ENCODE measurements around the gene RPS6KL1. TPM values are rescaled to one million over a fixed set of nuclear protein-coding genes. Genes with fewer than 3 reads are reported as not detected.

Gene RPS6KL1
- total RNA-seq, 2 donors from 2014 or later: 4.6 to 6.7 TPM

GRCh38 chr14:74910556-74910955, 12.5 kb downstream of the RPS6KL1 start:
- H3K27ac Mint-ChIP-seq: no peak overlapping the region

GRCh38 chr14:74909911-74910310, 13.1 kb downstream of the RPS6KL1 start:
- no peak overlapping the region for H3K27ac Mint-ChIP-seq
- no peaks in the 10 kb centered on the region for H3K9me3 Mint-ChIP-seq
- H3K27me3 Mint-ChIP-seq (ENCODE audit: low read depth): no peaks in the 10 kb centered on the region
- no peak for DNase-seq
- H3K4me3 Mint-ChIP-seq: no peak overlapping the region
- H3K36me3 Mint-ChIP-seq (ENCODE audit: insufficient read depth in 2 of 2): no peaks in the 10 kb centered on the region
- no peak for ATAC-seq (replicated peaks in 1 of 2)
- peaks cover 6% of the 10 kb centered on the region for H3K4me1 Mint-ChIP-seq (ENCODE audit: low read depth)

More at GRCh38 chr14:74910556-74910955, 12.5 kb downstream of the RPS6KL1 start:
- DNase-seq (no peak), ATAC-seq (replicated peaks in 1 of 2) (no peak)
- H3K4me1 Mint-ChIP-seq (ENCODE audit: low read depth): peaks cover 1% of the 10 kb centered on the region
- H3K27me3 Mint-ChIP-seq (ENCODE audit: low read depth): no peaks in the 10 kb centered on the region
- H3K9me3 Mint-ChIP-seq: no peaks in the 10 kb centered on the region
- H3K36me3 Mint-ChIP-seq (ENCODE audit: insufficient read depth in 2 of 2): no peaks in the 10 kb centered on the region
- no peak overlapping the region for H3K4me3 Mint-ChIP-seq

- no peak for DNase-seq
- H3K4me1 Mint-ChIP-seq (ENCODE audit: low read depth): peaks cover 6% of the 10 kb centered on the region
- no peak overlapping the region for H3K27ac Mint-ChIP-seq
- ATAC-seq (replicated peaks in 1 of 2): no peak
- no peak overlapping the region for H3K4me3 Mint-ChIP-seq
- H3K27me3 Mint-ChIP-seq (ENCODE audit: low read depth): no peaks in the 10 kb centered on the region
- H3K9me3 Mint-ChIP-seq: no peaks in the 10 kb centered on the region
- H3K36me3 Mint-ChIP-seq (ENCODE audit: insufficient read depth in 2 of 2): no peaks in the 10 kb centered on the region
Measured at GRCh38 chr14:74909501-74909900, 13.6 kb downstream of the RPS6KL1 start.

GRCh38 chr14:74908861-74909341, 14.2 kb downstream of the RPS6KL1 start:
- H3K4me3 Mint-ChIP-seq: no peak overlapping the region
- H3K36me3 Mint-ChIP-seq (ENCODE audit: insufficient read depth in 2 of 2): no peaks in the 10 kb centered on the region
- H3K9me3 Mint-ChIP-seq: no peaks in the 10 kb centered on the region
- peaks cover 6% of the 10 kb centered on the region for H3K4me1 Mint-ChIP-seq (ENCODE audit: low read depth)
- ATAC-seq (replicated peaks in 1 of 2): no peak
- DNase-seq: no peak
- no peaks in the 10 kb centered on the region for H3K27me3 Mint-ChIP-seq (ENCODE audit: low read depth)
- no peak overlapping the region for H3K27ac Mint-ChIP-seq

GRCh38 chr14:74907744-74908143, 15.3 kb downstream of the RPS6KL1 start:
- H3K4me3 Mint-ChIP-seq: no peak overlapping the region
- H3K4me1 Mint-ChIP-seq (ENCODE audit: low read depth): peaks cover 8% of the 10 kb centered on the region
- H3K36me3 Mint-ChIP-seq (ENCODE audit: insufficient read depth in 2 of 2): no peaks in the 10 kb centered on the region
- no peaks in the 10 kb centered on the region for H3K9me3 Mint-ChIP-seq
- H3K27ac Mint-ChIP-seq: peak overlapping the region; percentile 60
- DNase-seq (no peak), ATAC-seq (replicated peaks in 1 of 2) (no peak)
- no peaks in the 10 kb centered on the region for H3K27me3 Mint-ChIP-seq (ENCODE audit: low read depth)

- no peak overlapping the region for H3K4me3 Mint-ChIP-seq
- peaks cover 9% of the 10 kb centered on the region for H3K4me1 Mint-ChIP-seq (ENCODE audit: low read depth)
- DNase-seq: no peak
- no peaks in the 10 kb centered on the region for H3K27me3 Mint-ChIP-seq (ENCODE audit: low read depth)
- peak overlapping the region; percentile 60 for H3K27ac Mint-ChIP-seq
- ATAC-seq (replicated peaks in 1 of 2): no peak
- H3K9me3 Mint-ChIP-seq: no peaks in the 10 kb centered on the region
- peaks cover 0 to 2% of the 10 kb centered on the region in 2 donors for H3K36me3 Mint-ChIP-seq (ENCODE audit: insufficient read depth in 2 of 2)
Measured at GRCh38 chr14:74906925-74907521, 16.0 kb downstream of the RPS6KL1 start.

- peak; percentile 56 to 67 for ATAC-seq (replicated peaks in 1 of 2)
- Mint-ChIP-seq H3K9me3 (no peaks in the 10 kb centered on the region), H3K27me3 (ENCODE audit: low read depth) (no peaks in the 10 kb centered on the region), H3K4me3 (no peak overlapping the region), H3K36me3 (ENCODE audit: insufficient read depth in 2 of 2) (peaks cover 0 to 7% of the 10 kb centered on the region in 2 donors), H3K4me1 (ENCODE audit: low read depth) (peaks cover 9% of the 10 kb centered on the region), H3K27ac (no peak overlapping the region)
- DNase-seq: peak; percentile 78 to 83
Measured at GRCh38 chr14:74905595-74906142, 17.4 kb downstream of the RPS6KL1 start.

GRCh38 chr14:74904635-74905503, 18.2 kb downstream of the RPS6KL1 start:
- Mint-ChIP-seq H3K4me1 (ENCODE audit: low read depth) (peaks cover 9% of the 10 kb centered on the region), H3K36me3 (ENCODE audit: insufficient read depth in 2 of 2) (peaks cover 0 to 10% of the 10 kb centered on the region in 2 donors), H3K27ac (peak overlapping the region; percentile 30), H3K9me3 (no peaks in the 10 kb centered on the region), H3K27me3 (ENCODE audit: low read depth) (no peaks in the 10 kb centered on the region), H3K4me3 (no peak overlapping the region)
- no peak for ATAC-seq (replicated peaks in 1 of 2)
- no peak for DNase-seq

GRCh38 chr14:74902941-74903705, 19.9 kb downstream of the RPS6KL1 start:
- peaks cover 9% of the 10 kb centered on the region for H3K4me1 Mint-ChIP-seq (ENCODE audit: low read depth)
- no peaks in the 10 kb centered on the region for H3K9me3 Mint-ChIP-seq
- DNase-seq (no peak), ATAC-seq (replicated peaks in 1 of 2) (no peak)
- H3K4me3 Mint-ChIP-seq: no peak overlapping the region
- no peaks in the 10 kb centered on the region for H3K27me3 Mint-ChIP-seq (ENCODE audit: low read depth)
- no peak overlapping the region for H3K27ac Mint-ChIP-seq
- peaks cover 7 to 21% of the 10 kb centered on the region in 2 donors for H3K36me3 Mint-ChIP-seq (ENCODE audit: insufficient read depth in 2 of 2)

GRCh38 chr14:74898694-74899093, 24.4 kb downstream of the RPS6KL1 start:
- no peaks in the 10 kb centered on the region for H3K27me3 Mint-ChIP-seq (ENCODE audit: low read depth)
- peaks cover 12 to 40% of the 10 kb centered on the region in 2 donors for H3K36me3 Mint-ChIP-seq (ENCODE audit: insufficient read depth in 2 of 2)
- ATAC-seq (replicated peaks in 1 of 2): no peak
- no peaks in the 10 kb centered on the region for H3K9me3 Mint-ChIP-seq
- no peak overlapping the region for H3K4me3 Mint-ChIP-seq
- peaks cover 4% of the 10 kb centered on the region for H3K4me1 Mint-ChIP-seq (ENCODE audit: low read depth)
- DNase-seq: no peak
- no peak overlapping the region for H3K27ac Mint-ChIP-seq

- Mint-ChIP-seq H3K27ac (no peak overlapping the region), H3K4me3 (no peak overlapping the region), H3K36me3 (ENCODE audit: insufficient read depth in 2 of 2) (peaks cover 12 to 43% of the 10 kb centered on the region in 2 donors)
Measured at GRCh38 chr14:74898083-74898482, 25.0 kb downstream of the RPS6KL1 start.

GRCh38 chr14:74897642-74898041, 25.4 kb downstream of the RPS6KL1 start:
- Mint-ChIP-seq H3K4me3 (no peak overlapping the region), H3K36me3 (ENCODE audit: insufficient read depth in 2 of 2) (peaks cover 12 to 47% of the 10 kb centered on the region in 2 donors), H3K27me3 (ENCODE audit: low read depth) (no peaks in the 10 kb centered on the region), H3K9me3 (no peaks in the 10 kb centered on the region), H3K27ac (peak overlapping the region; percentile 93), H3K4me1 (ENCODE audit: low read depth) (no peaks in the 10 kb centered on the region)
- DNase-seq (no peak), ATAC-seq (replicated peaks in 1 of 2) (no peak)

More at GRCh38 chr14:74898083-74898482, 25.0 kb downstream of the RPS6KL1 start:
- ATAC-seq (replicated peaks in 1 of 2): no peak
- Mint-ChIP-seq H3K4me1 (ENCODE audit: low read depth) (peaks cover 4% of the 10 kb centered on the region), H3K9me3 (no peaks in the 10 kb centered on the region), H3K27me3 (ENCODE audit: low read depth) (no peaks in the 10 kb centered on the region)
- DNase-seq: no peak

All from activated T-cell treated with anti-CD3 and anti-CD28 coated beads, Interleukin-2, amount 50 U/mL, for 72 hours (primary cell).